ENCODE results near the gene AMFR.

AMFR gene

GRCh38 chr16:56330476-56330875 lies 94.9 kb downstream of the AMFR start:
- DNase-seq (ENCODE audit: low read depth), result no peak

DNA sequence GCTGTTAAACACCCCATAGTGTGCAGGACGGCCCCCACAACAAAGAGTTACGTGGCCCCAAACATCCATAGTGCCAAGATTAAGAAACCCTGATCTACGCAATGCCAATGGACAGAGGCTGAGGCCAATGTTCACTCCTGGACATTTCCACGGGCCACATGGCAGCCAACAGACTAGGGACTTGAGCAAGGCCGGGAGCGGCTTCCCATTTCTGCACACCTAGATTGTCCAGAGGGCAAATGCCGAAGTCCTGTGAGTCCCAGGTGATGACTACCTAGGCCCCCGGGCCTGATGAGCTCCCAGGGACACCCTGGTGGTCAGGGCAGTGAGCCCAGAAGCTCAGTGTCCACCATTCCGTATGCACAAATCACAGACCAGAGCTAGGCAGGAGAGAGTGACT lies 95.5 kb downstream of the AMFR start:
- DNase-seq (ENCODE audit: low read depth), result no peak

- DNase-seq (ENCODE audit: low read depth), result no peak
These were observed 96.9 kb downstream of the AMFR start for GRCh38 chr16:56328276-56329022.

DNA sequence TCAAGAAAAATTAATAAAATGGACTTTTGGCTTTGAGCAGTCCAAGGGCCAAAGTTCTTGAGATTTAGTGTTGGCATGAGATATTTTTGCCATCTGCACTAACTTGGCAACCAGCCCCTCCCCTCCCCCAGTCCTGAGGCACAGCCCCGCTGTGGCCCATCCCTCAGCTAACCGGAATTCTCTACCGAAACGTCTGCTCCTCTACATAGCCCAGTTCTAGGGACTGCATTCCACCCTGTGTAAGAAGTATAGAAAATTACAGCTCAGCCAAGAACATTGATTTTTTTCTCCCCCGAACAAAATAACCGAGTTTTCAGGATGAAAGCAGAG lies 97.5 kb downstream of the AMFR start:
- DNase-seq (ENCODE audit: low read depth), result no peak

DNA sequence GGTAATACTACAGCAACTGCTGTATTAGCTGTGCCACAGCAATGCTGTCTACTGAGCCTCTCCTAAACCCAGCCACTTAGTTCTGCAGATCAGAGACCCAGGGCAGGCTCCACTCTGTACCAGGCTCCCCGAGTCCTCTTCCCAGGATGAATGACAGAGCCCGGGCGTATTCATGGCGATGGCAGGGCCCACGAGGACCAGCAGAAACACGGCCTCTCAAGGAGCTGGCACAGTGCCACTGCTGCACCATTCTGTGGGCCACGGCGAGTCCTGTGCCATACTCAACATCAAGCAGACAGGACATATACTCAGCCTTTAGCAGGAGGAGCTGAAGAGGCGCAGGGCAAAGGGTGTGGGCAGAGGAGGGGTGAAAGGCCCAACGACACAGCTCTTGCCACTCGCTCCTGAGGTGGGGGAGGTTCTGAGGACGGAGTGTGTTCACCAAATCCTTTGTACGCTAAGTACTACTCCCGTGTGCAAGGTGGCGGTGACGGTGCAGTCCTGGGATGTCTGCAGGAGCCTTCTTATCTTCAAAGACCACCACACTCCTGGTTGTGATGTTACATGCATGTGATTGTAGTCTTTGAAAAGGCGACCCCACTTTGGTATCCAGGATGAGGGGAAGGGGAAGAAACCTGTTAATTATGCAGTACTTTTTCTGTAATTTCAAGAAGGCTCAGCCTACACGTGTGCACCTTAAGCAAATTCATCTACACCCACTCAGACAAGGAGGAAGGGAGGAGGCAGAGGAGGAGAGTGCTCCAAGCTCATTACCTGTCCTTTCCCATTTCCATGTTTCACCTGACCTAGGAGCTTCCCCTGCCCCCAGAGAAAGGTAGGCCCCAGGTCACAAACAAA lies 98.0 kb downstream of the AMFR start:
- no peak for DNase-seq (ENCODE audit: low read depth)

- no peak for DNase-seq (ENCODE audit: low read depth)
These were observed 99.4 kb downstream of the AMFR start for GRCh38 chr16:56325956-56326355.

DNA sequence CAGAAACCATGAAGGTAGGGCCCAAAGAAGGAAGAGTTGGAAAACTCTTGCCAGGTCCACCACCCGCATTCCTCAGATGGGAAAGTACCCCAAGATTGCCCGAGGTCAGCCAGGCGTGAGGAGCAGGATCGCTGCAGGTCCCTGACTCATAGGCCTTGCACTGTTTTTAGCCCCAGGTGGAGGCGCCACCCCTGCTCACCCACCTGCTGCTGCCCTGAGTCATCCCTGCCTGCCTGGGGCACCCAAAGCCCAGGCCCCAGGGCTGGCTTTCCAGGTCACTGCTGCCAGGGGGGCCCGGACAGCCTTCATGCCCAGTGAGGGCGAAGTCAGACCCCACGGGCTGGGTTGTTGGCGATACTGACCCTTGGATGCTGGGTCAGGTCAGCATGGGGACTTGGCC lies 100.9 kb downstream of the AMFR start:
- no peak for DNase-seq (ENCODE audit: low read depth)

GRCh38 chr16:56321571-56321970 lies 103.8 kb downstream of the AMFR start:
- DNase-seq (ENCODE audit: low read depth), result no peak

- DNase-seq (ENCODE audit: low read depth), result no peak
These were observed 104.4 kb downstream of the AMFR start for GRCh38 chr16:56320811-56321558.

DNA sequence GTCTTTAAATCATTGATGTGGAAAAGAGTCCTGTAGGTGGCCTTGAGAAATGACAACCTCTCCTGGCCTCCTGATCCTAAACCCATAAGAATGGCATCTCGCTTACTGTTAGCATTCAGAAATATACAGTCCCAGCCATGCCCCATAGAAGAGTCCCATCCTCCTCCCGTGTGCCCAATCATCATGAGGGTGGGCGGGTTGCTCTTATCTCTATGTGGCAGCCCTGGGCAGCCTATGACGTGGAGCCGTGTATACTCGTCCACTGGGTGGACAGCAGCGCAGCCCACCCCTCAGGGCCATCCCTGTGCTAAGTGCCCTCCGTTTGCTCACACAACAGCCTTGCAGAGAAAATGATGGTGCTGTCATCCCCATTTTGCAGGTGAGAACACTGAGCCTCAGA lies 105.3 kb downstream of the AMFR start:
- DNase-seq (ENCODE audit: low read depth), result no peak

GRCh38 chr16:56319376-56319775 lies 106.0 kb downstream of the AMFR start:
- no peak for DNase-seq (ENCODE audit: low read depth)

- DNase-seq (ENCODE audit: low read depth), result no peak
These were observed 106.6 kb downstream of the AMFR start for GRCh38 chr16:56318827-56319140.

DNA sequence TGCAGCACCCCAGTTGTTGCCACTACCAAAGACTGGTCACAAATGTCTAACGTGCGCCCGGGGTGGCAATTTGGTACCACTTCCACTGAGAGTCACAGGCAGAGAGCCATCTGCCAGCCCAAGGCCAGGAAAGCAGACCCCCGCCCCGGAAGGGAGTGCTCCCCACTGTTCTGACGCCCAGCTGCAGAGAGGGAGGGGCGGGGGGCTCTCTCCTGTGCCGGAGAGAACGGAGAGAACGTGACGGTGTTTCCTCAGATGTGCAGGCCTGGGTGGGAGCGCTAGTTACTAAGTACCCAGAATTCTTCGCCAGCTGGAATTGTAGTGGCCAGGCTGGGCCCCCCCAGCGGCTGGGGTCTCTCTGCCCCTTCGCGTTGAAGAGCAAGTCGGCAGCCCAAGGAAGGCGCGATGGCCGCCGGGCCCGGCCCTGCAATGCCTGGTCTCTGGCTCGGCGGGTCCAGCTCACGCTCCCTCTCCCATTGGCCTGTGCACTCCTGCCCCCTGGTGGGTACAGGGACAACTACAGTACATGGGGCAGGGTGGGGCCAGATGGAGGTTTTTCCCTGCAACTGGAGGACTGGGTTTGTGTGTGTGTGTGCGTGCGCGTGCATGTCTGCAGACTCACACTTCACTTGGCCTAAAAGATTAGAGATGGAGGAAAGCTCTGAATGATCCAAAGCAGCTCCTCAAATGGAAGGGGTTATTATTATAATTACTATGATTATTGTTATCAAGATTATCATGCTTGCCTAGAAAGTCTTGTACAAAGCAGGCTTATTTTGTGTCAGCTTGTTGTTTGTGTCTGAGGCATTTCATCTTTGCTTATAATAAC lies 107.1 kb downstream of the AMFR start:
- DNase-seq (ENCODE audit: low read depth), result peak; percentile 50

- DNase-seq (ENCODE audit: low read depth), result no peak
These were observed 108.8 kb downstream of the AMFR start for GRCh38 chr16:56316545-56316944.

GRCh38 chr16:56315955-56316354 lies 109.4 kb downstream of the AMFR start:
- DNase-seq (ENCODE audit: low read depth), result no peak

- no peak for DNase-seq (ENCODE audit: low read depth)
These were observed 111.0 kb downstream of the AMFR start for GRCh38 chr16:56314244-56314850.

GRCh38 chr16:56312556-56312955 lies 112.8 kb downstream of the AMFR start:
- DNase-seq (ENCODE audit: low read depth), result no peak

GRCh38 chr16:56312028-56312300 lies 113.4 kb downstream of the AMFR start:
- no peak for DNase-seq (ENCODE audit: low read depth)

Measured in stimulated activated CD8-positive, alpha-beta memory T cell treated with anti-CD3 and anti-CD28 coated beads, Interleukin-15, amount 100 ng/mL, for 24 hours (primary cell).